H9 (cell line): Measurements from ENCODE around the gene ADCY5. TPM values are rescaled to one million over a fixed set of nuclear protein-coding genes. Genes with fewer than 3 reads are reported as not detected.

Experiments
- DNase-seq: peaks from one replicate; pipeline ENCODE4 v3.0.0-alpha.2; 2017
- H2AFZ ChIP-seq: one replicate; pipeline ENCODE4 v1.6.1; 2013; ENCODE audit warnings: mild to moderate bottlenecking, low read length, control low read depth, moderate library complexity
- H2AK5ac ChIP-seq: 2 replicates; pipeline ENCODE4 v1.6.1; 2013; ENCODE audit warnings: low read length, control low read depth, mixed read lengths; ENCODE audit not compliant: insufficient read length
- H2BK120ac ChIP-seq: one replicate; pipeline ENCODE4 v1.6.1; 2013; ENCODE audit warnings: low read depth, mild to moderate bottlenecking, low read length, control low read depth, inconsistent platforms; ENCODE audit not compliant: poor library complexity, severe bottlenecking
- H2BK12ac ChIP-seq: 2 replicates; pipeline ENCODE4 v1.6.1; 2013; ENCODE audit warnings: low read length, control low read depth, mixed read lengths, low read depth; ENCODE audit not compliant: insufficient read length
- H2BK15ac ChIP-seq: 2 replicates; pipeline ENCODE4 v1.6.1; 2013; ENCODE audit warnings: low read depth, low read length, control low read depth
- H2BK20ac ChIP-seq: one replicate; pipeline ENCODE4 v1.6.1; 2013; ENCODE audit warnings: low read depth, mild to moderate bottlenecking, low read length, control low read depth, inconsistent platforms; ENCODE audit not compliant: poor library complexity, severe bottlenecking
- H2BK5ac ChIP-seq: 2 replicates; pipeline ENCODE4 v1.6.1; 2013; ENCODE audit warnings: low read length, control low read depth, mixed read lengths; ENCODE audit not compliant: insufficient read length
- H3K14ac ChIP-seq: 2 replicates; pipeline ENCODE4 v1.6.1; 2013; ENCODE audit warnings: low read length, control low read depth; ENCODE audit not compliant: insufficient read depth
- H3K18ac ChIP-seq: 2 replicates; pipeline ENCODE4 v1.6.1; 2013; ENCODE audit warnings: low read depth, mild to moderate bottlenecking, mixed read lengths, low read length, control low read depth; ENCODE audit not compliant: insufficient read length
- H3K23ac ChIP-seq: 2 replicates; pipeline ENCODE4 v1.6.1; 2013; ENCODE audit warnings: low read length, control low read depth, mixed read lengths, low read depth; ENCODE audit not compliant: insufficient read length
- H3K23me2 ChIP-seq: 2 replicates; pipeline ENCODE4 v1.6.1; 2013; ENCODE audit warnings: low read depth, mild to moderate bottlenecking, mixed read lengths, low read length, control low read depth; ENCODE audit not compliant: insufficient read length, poor library complexity, severe bottlenecking
- H3K27ac ChIP-seq: 2 replicates; pipeline ENCODE4 v1.5.1; 2013; ENCODE audit warnings: low read length, control low read depth, mixed read lengths, low read depth; ENCODE audit not compliant: insufficient read length
- H3K27me3 ChIP-seq: 2 replicates; pipeline ENCODE4 v1.6.1; 2013; ENCODE audit warnings: low read length, control low read depth, inconsistent platforms; ENCODE audit not compliant: insufficient read depth
- H3K4ac ChIP-seq: 2 replicates; pipeline ENCODE4 v1.6.1; 2013; ENCODE audit warnings: low read depth, mild to moderate bottlenecking, control low read depth, inconsistent platforms, low read length, moderate library complexity
- H3K4me1 ChIP-seq: 2 replicates; pipeline ENCODE4 v1.6.1; 2013; ENCODE audit warnings: low read length, control low read depth, inconsistent platforms; ENCODE audit not compliant: insufficient read depth
- H3K4me2 ChIP-seq: 2 replicates; pipeline ENCODE4 v1.6.1; 2013; ENCODE audit warnings: low read length, control low read depth, mixed read lengths; ENCODE audit not compliant: insufficient read length, insufficient read depth
- H3K56ac ChIP-seq: 2 replicates; pipeline ENCODE4 v1.6.1; 2013; ENCODE audit warnings: low read depth, mild to moderate bottlenecking, mixed read lengths, low read length, control low read depth; ENCODE audit not compliant: insufficient read length
- H3K79me1 ChIP-seq: 2 replicates; pipeline ENCODE4 v1.6.1; 2013; ENCODE audit warnings: low read depth, mild to moderate bottlenecking, moderate library complexity, low read length, control low read depth, inconsistent platforms; ENCODE audit not compliant: insufficient read depth, poor library complexity, severe bottlenecking
- H3K79me2 ChIP-seq: 2 replicates; pipeline ENCODE4 v1.6.1; 2013; ENCODE audit warnings: low read length, control low read depth, inconsistent platforms; ENCODE audit not compliant: insufficient read depth
- H3K9ac ChIP-seq: 2 replicates; pipeline ENCODE4 v1.6.1; 2013; ENCODE audit warnings: low read length, control low read depth, mixed read lengths; ENCODE audit not compliant: insufficient read length; ENCODE audit errors: extremely low read depth
- H3K9me3 ChIP-seq: one replicate; pipeline ENCODE4 v1.6.1; 2013; ENCODE audit warnings: low read depth, low read length, inconsistent platforms; ENCODE audit not compliant: control insufficient read depth
- H3T11ph ChIP-seq: one replicate; pipeline ENCODE4 v1.6.1; 2013; ENCODE audit warnings: mild to moderate bottlenecking, low read length, control low read depth, inconsistent platforms
- H4K20me1 ChIP-seq: one replicate; pipeline ENCODE4 v1.6.1; 2013; ENCODE audit not compliant: control insufficient read depth, insufficient read length, insufficient read depth
- H4K5ac ChIP-seq: 2 replicates; pipeline ENCODE4 v1.6.1; 2013; ENCODE audit warnings: low read depth, mild to moderate bottlenecking, mixed read lengths, low read length, control low read depth; ENCODE audit not compliant: insufficient read length
- H4K8ac ChIP-seq: replicated peaks from 2 replicates; pipeline ENCODE4 v1.6.1; 2013; ENCODE audit warnings: low read length, control low read depth, mixed read lengths, low read depth; ENCODE audit not compliant: insufficient read length
- H4K91ac ChIP-seq: 2 replicates; pipeline ENCODE4 v1.6.1; 2013; ENCODE audit warnings: low read depth, mild to moderate bottlenecking, moderate library complexity, mixed read lengths, low read length, control low read depth; ENCODE audit not compliant: insufficient read length
- H3K27ac Mint-ChIP-seq, 3 experiments: 2 replicates in 2 of 3; 3 replicates in 1 of 3; pipeline ENCODE4 v1.8.0; 2020 to 2021; ENCODE audit warnings: mixed read lengths in 3 of 3, mild to moderate bottlenecking in 1 of 3, moderate library complexity in 1 of 3
- H3K27me3 Mint-ChIP-seq: 2 replicates; pipeline ENCODE4 v1.8.0; 2021; ENCODE audit warnings: low read depth, mild to moderate bottlenecking, moderate library complexity, mixed read lengths
- H3K36me3 Mint-ChIP-seq, 3 experiments: 2 replicates in 2 of 3; 3 replicates in 1 of 3; pipeline ENCODE4 v1.8.0; 2020 to 2021; ENCODE audit warnings: low read depth in 3 of 3, mixed read lengths in 3 of 3; ENCODE audit not compliant: insufficient read depth in 1 of 3
- H3K4me1 Mint-ChIP-seq, 2 experiments: 2 replicates each; pipeline ENCODE4 v1.8.0; 2020; ENCODE audit warnings: mixed read lengths in 2 of 2
- H3K4me3 Mint-ChIP-seq, 2 experiments: 2 replicates in 1 of 2; 3 replicates in 1 of 2; pipeline ENCODE4 v1.8.0; 2020 to 2021; ENCODE audit warnings: mild to moderate bottlenecking in 2 of 2, mixed read lengths in 2 of 2, moderate library complexity in 1 of 2
- H3K9me3 Mint-ChIP-seq, 2 experiments: 2 replicates in 1 of 2; 3 replicates in 1 of 2; pipeline ENCODE4 v1.8.0; 2020; ENCODE audit warnings: mild to moderate bottlenecking in 2 of 2, mixed read lengths in 2 of 2, moderate library complexity in 1 of 2
- CTCF ChIP-seq: fragments of 200-600 bp; sonication (generic); conservative IDR thresholded peaks from 3 replicates; pipeline ENCODE4 v1.8.0; 2021; ENCODE audit warnings: antibody characterized with exemption, mild to moderate bottlenecking
- WGBS: extraction: QIAGEN DNeasy Blood & Tissue Kit; methylation state at CpG from one replicate; pipeline ENCODE4 v1.1.7; 2013; ENCODE audit warnings: missing lambda C conversion rate, low lambda C conversion rate, mixed read lengths; ENCODE audit not compliant: insufficient read length; ENCODE audit errors: extremely low coverage; 5-methylcytosine and 5-hydroxymethylcytosine counted together
- total RNA-seq: library from RNA; stranded (reverse); gene quantifications from 2 replicates; pipeline ENCODE4 v1.2.1, GENCODE V29; 2021

The ADCY5 gene
- total RNA-seq, 1 experiment from 2014 or later: 5.0 TPM

DNA sequence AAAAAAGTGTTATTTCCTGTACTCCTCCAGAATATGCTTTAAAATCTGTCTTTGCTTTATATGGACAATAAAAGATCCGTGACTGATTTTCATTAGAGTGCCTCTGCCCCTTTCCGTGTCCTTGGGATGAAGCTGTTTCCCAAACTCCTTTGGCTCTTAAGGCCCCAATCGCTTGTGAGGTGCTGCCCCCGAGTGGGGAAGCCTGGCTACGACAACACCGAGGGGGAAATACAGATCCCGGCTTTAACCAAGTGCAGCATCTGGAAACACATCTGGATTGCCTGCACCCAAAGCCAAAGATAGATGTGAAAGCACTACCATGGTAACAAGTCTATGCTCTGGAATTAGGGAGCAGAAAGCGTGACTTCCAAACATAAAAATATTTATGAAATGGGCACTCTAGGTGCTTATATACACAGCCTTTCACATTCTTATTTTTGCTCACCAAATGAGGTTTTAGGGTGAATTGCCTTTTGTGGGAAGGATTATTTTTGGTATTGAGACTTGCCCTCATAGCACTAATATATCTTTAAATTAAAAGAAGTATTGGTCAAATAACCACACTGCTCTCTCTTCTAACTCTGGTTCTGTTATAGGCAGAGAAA is 40.6 kb upstream of the ADCY5 start:
- peaks cover 3% of the 10 kb centered on the region; the same call in 1 of the 2 replicates for H3K27me3 Mint-ChIP-seq
- Histone ChIP-seq H3K23ac (no peak overlapping the region), H4K20me1 (no peaks in the 10 kb centered on the region), H3K9ac (no peak overlapping the region), H3K4ac (no peak overlapping the region), H3K27me3 (no peaks in the 10 kb centered on the region), H3K18ac (no peak overlapping the region), H3T11ph (no peak overlapping the region), H3K14ac (no peak overlapping the region), H2BK20ac (no peak overlapping the region), H2AK5ac (no peak overlapping the region), H4K8ac (no peak overlapping the region), H4K5ac (no peak overlapping the region), H3K4me1 (no peaks in the 10 kb centered on the region), H3K4me2 (no peak overlapping the region), H2BK15ac (no peak overlapping the region), H2BK120ac (no peak overlapping the region), H2BK12ac (no peak overlapping the region), H3K23me2 (no peaks in the 10 kb centered on the region), H2AFZ (no peak overlapping the region), H4K91ac (no peak overlapping the region), H3K56ac (no peak overlapping the region), H3K9me3 (no peaks in the 10 kb centered on the region), H3K79me1 (no peaks in the 10 kb centered on the region), H2BK5ac (no peak overlapping the region), H3K79me2 (no peaks in the 10 kb centered on the region), H3K27ac (no peak overlapping the region)
- no peaks in the 10 kb centered on the region; a peak in 1 of 5 replicates for H3K9me3 Mint-ChIP-seq
- H3K4me3 Mint-ChIP-seq: no peak overlapping the region; a peak in 1 of 5 replicates
- peak; percentile 77 for DNase-seq
- no CpG with 5 or more reads among the region's 8 CpGs for WGBS
- H3K4me1 Mint-ChIP-seq: peaks cover 0 to 2% of the 10 kb centered on the region in 2 experiments; a peak in 1 of 4 replicates
- peak; percentile 94 for TF ChIP-seq CTCF
- H3K36me3 Mint-ChIP-seq: peaks cover 0 to 11% (median under 1%) of the 10 kb centered on the region in 3 experiments; a peak in 4 of 7 replicates
- no peak overlapping the region for H3K27ac Mint-ChIP-seq
